Fibroblast of lung (primary cell): ENCODE results near the gene TNFSF8. TPM values are rescaled to one million over a fixed set of nuclear protein-coding genes. Genes with fewer than 3 reads are reported as not detected.

Source experiments
- DNase-seq, 2 donors: peaks; one replicate each; pipeline versions ENCODE4 v3.0.0 to v3.0.0-alpha.2; 2010; ENCODE audit warnings: low read depth in 2 of 2
- H2AFZ ChIP-seq: 2 replicates; pipeline ENCODE4 v1.5.1; 2012; ENCODE audit warnings: low read length, control low read depth, inconsistent platforms
- H3K27ac ChIP-seq: 2 replicates; pipeline ENCODE4 v1.5.1; 2011; ENCODE audit warnings: low read length, control low read depth; ENCODE audit not compliant: insufficient read depth
- H3K27me3 ChIP-seq: 2 replicates; pipeline ENCODE4 v1.5.1; 2011; ENCODE audit warnings: mild to moderate bottlenecking, low read length; ENCODE audit not compliant: control insufficient read depth, insufficient read depth
- H3K36me3 ChIP-seq: 2 replicates; pipeline ENCODE4 v1.5.1; 2011; ENCODE audit warnings: low read length; ENCODE audit not compliant: control insufficient read depth, insufficient read depth
- H3K4me1 ChIP-seq: 2 replicates; pipeline ENCODE4 v1.5.1; 2011; ENCODE audit warnings: low read length; ENCODE audit not compliant: control insufficient read depth, insufficient read depth; ENCODE audit errors: extremely low read depth
- H3K4me2 ChIP-seq: 2 replicates; pipeline ENCODE4 v1.5.1; 2011; ENCODE audit warnings: low read length, control low read depth; ENCODE audit not compliant: insufficient read depth; ENCODE audit errors: extremely low read depth
- H3K4me3 ChIP-seq, 4 experiments: fragments of 200-600 bp in 1 of 4; sonication (generic) in 1 of 4; replicated peaks in 1 of 4; 2 replicates each; pipeline ENCODE4 v1.5.1; 2011 to 2016; ENCODE audit warnings: low read length in 4 of 4, low read depth in 3 of 4, mild to moderate bottlenecking in 3 of 4, control low read depth in 2 of 4, inconsistent platforms in 1 of 4, mixed read lengths in 1 of 4; ENCODE audit not compliant: insufficient read depth in 1 of 4; ENCODE audit errors: control extremely low read depth in 1 of 4
- H3K79me2 ChIP-seq: 2 replicates; pipeline ENCODE4 v1.5.1; 2012; ENCODE audit warnings: mild to moderate bottlenecking, low read length, inconsistent platforms; ENCODE audit not compliant: control insufficient read depth, insufficient read depth
- H3K9ac ChIP-seq: 2 replicates; pipeline ENCODE4 v1.5.1; 2011; ENCODE audit warnings: mild to moderate bottlenecking, low read length, control low read depth; ENCODE audit not compliant: insufficient read depth
- H3K9me3 ChIP-seq: 2 replicates; pipeline ENCODE4 v1.5.1; 2012; ENCODE audit warnings: low read depth, low read length; ENCODE audit not compliant: control insufficient read depth, insufficient read depth
- H4K20me1 ChIP-seq: 2 replicates; pipeline ENCODE4 v1.5.1; 2011; ENCODE audit warnings: low read length; ENCODE audit not compliant: control insufficient read depth, insufficient read depth; ENCODE audit errors: extremely low read depth
- EZH2 ChIP-seq: IDR thresholded peaks from 2 replicates; pipeline ENCODE4 v1.5.1; 2012; ENCODE audit warnings: low read length, control low read depth, mild to moderate bottlenecking; ENCODE audit errors: missing control alignments
- polyA plus RNA-seq, 2 donors: library from polyadenylated mRNA; depleted of rRNA in 1 of 2; stranded (reverse) in 1 of 2; unstranded in 1 of 2; fragments of >200 nt; gene quantifications; 2 replicates each; pipeline ENCODE4 v1.2.1, GENCODE V29; 2011 to 2012; ENCODE audit warnings: missing spikeins in 1 of 2
- total RNA-seq: library from RNA; depleted of rRNA; stranded (reverse); fragments of >200 nt; gene quantifications from 2 replicates; pipeline ENCODE4 v1.2.1, GENCODE V29; 2014
- TF ChIP-seq, protein P1 (sequence below), 2 donors: IDR thresholded peaks in 1 of 2; conservative IDR thresholded peaks in 1 of 2; 1 replicate in 1 of 2; 2 replicates in 1 of 2; pipeline ENCODE4 v1.5.1; 2011 to 2012; ENCODE audit warnings: low read length in 2 of 2, control low read depth in 1 of 2, inconsistent platforms in 1 of 2, low read depth in 1 of 2, mild to moderate bottlenecking in 1 of 2

Gene TNFSF8
- total and polyA plus RNA-seq, 2 donors (not counting 1 experiment from before 2014, with no cell fraction given) = not detected

DNA sequence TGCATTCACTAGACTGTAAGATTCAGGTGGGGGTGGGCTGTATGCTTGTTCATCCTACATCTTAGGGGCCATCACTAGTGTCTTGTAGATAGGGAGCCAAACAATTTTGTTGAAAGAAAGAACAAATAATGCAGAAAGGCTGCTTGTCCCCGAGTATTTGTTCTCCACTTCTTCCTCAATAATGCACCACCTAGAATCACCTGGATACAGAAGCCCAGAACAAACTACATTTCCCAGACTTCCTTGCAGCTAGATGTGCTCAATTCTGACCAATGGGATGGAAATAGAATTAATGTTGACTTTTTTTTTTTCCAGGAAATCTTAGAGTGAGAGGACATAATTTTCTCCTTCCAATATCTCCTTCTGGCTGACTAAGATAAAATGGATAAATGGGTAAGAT is 38.9 kb upstream of the TNFSF8 start:
- Histone ChIP-seq H3K79me2 (no peaks in the 10 kb centered on the region), H3K4me1 (no peaks in the 10 kb centered on the region), H3K36me3 (no peaks in the 10 kb centered on the region), H3K27me3 (peaks cover 2% of the 10 kb centered on the region), H2AFZ (no peak overlapping the region), H4K20me1 (no peaks in the 10 kb centered on the region), H3K9ac (no peak overlapping the region), H3K4me3 (no peak overlapping the region), H3K9me3 (no peaks in the 10 kb centered on the region), H3K4me2 (no peak overlapping the region), H3K27ac (no peak overlapping the region)
- DNase-seq = no peak
- no peak for TF ChIP-seq EZH2
- TF ChIP-seq, protein P1, sequence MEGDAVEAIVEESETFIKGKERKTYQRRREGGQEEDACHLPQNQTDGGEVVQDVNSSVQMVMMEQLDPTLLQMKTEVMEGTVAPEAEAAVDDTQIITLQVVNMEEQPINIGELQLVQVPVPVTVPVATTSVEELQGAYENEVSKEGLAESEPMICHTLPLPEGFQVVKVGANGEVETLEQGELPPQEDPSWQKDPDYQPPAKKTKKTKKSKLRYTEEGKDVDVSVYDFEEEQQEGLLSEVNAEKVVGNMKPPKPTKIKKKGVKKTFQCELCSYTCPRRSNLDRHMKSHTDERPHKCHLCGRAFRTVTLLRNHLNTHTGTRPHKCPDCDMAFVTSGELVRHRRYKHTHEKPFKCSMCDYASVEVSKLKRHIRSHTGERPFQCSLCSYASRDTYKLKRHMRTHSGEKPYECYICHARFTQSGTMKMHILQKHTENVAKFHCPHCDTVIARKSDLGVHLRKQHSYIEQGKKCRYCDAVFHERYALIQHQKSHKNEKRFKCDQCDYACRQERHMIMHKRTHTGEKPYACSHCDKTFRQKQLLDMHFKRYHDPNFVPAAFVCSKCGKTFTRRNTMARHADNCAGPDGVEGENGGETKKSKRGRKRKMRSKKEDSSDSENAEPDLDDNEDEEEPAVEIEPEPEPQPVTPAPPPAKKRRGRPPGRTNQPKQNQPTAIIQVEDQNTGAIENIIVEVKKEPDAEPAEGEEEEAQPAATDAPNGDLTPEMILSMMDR (conservative IDR thresholded peaks at IDR 0.05 in 1 of 2, IDR thresholded peaks at IDR 0.05 in 1 of 2; ENCODE audit: low read depth in 1 of 2, low read length in 2 of 2) = no peak

DNA sequence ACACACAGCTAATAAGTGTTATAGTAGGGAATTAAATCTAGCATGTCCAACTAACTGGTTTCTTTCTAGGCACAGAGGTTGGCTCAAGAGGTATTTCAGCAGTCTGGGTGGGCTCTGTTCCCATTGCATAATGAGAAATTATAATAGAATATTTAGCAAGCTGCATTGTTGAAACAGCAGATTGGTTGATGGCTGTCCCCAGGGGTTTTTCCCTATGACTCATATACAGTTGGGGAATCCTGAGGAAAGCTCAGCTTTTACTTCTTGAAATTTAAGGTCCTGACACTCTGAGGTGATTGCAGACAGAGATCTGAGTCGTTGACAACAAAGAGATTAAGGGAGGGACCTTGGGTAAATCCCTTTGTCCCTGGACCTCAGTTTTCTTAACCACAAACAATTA is 38.3 kb upstream of the TNFSF8 start:
- Histone ChIP-seq H3K4me1 (no peaks in the 10 kb centered on the region), H3K79me2 (no peaks in the 10 kb centered on the region), H3K27ac (no peak overlapping the region), H3K9me3 (no peaks in the 10 kb centered on the region), H3K4me2 (no peak overlapping the region), H3K27me3 (peaks cover 2% of the 10 kb centered on the region), H4K20me1 (no peaks in the 10 kb centered on the region), H3K4me3 (no peak overlapping the region), H3K36me3 (no peaks in the 10 kb centered on the region), H3K9ac (no peak overlapping the region), H2AFZ (no peak overlapping the region)
- peak; percentile 34 to 50 for DNase-seq
- TF ChIP-seq, protein P1 (conservative IDR thresholded peaks at IDR 0.05 in 1 of 2, IDR thresholded peaks at IDR 0.05 in 1 of 2; ENCODE audit: low read depth in 1 of 2, low read length in 2 of 2) = no peak
- TF ChIP-seq EZH2 = no peak

DNA sequence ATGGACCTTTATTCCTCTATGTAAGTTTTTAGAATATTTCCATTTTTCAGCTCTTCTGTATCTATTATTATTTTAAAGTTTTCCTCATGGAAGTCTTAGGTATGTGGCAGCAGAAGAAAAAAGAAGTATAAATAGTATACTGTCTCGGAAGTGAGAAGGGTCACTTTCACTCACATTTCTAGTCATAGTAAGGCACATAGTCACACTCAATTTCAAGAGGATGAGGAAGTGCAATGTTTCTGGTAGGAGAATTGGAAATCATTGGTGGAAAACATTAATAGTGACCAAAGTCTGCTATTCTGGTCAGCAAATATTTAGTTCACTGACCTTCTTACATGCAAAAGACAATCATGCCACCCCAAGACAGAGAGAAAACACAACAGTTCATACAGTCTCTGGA is 35.2 kb upstream of the TNFSF8 start:
- Histone ChIP-seq H3K4me2 (no peak overlapping the region), H3K36me3 (no peaks in the 10 kb centered on the region), H3K4me1 (no peaks in the 10 kb centered on the region), H3K4me3 (no peak overlapping the region), H3K9me3 (no peaks in the 10 kb centered on the region), H3K79me2 (no peaks in the 10 kb centered on the region), H4K20me1 (no peaks in the 10 kb centered on the region), H3K27ac (no peak overlapping the region), H3K27me3 (peaks cover 5% of the 10 kb centered on the region), H3K9ac (no peak overlapping the region), H2AFZ (no peak overlapping the region)
- DNase-seq = no peak
- TF ChIP-seq, protein P1 (conservative IDR thresholded peaks at IDR 0.05 in 1 of 2, IDR thresholded peaks at IDR 0.05 in 1 of 2; ENCODE audit: low read depth in 1 of 2, low read length in 2 of 2) = no peak
- no peak for TF ChIP-seq EZH2
